Epidermal melanocyte (primary cell): Measurements from ENCODE around the gene SENP2.
"Not testable (repeated sequence)": the region's sequence is repeated elsewhere in the genome, so short reads cannot be mapped to it uniquely, and the experiment has no call there.

Experiments used
- DNase-seq: peaks from one replicate; pipeline ENCODE4 v3.0.0; 2011; ENCODE audit warnings: low spot score; ENCODE audit not compliant: insufficient read length

Gene SENP2

DNA sequence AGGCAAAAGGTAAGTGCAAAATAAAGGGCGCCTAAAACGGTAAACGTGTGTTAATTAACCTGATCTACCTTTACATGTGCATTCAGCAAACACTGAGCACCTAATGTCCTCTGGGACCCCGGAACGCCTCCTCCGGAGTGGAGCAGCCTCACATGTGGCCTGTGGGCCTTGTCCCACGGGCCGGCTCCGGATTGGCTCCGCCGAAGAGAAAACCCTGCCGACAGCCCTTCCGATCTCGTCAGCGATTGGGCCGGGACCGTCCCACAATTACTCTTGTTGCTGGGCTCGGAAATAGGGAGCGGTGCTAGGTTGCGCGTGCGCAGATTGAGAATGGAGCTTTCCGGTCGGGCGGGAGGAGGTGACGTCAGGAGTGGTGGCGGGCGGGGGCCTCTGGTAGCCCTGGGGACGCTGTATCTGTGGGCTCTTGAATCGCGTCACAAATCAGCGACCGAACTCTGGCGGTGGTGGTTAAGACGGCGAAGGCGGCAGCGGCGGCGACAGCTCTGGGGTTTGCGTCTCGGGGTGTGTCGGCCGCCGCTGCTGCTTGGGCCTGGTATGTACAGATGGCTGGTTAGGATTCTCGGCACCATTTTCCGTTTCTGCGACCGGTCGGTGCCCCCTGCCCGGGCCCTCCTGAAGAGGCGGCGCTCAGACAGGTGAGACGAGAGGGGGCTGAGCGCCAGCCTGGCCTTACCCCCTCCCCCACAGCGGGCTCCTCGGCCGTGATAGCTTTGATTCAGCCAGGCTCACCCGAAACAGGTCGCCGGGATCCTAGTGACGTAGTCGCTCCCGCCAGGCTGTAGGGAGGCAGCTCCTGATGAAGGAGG, at the start of gene SENP2:
TSS of gene SENP2 (plus strand) at position 437 of the 827 bp plus-strand sequence. CDS start at position 556, 119 bp downstream.
- peak; percentile 89 for DNase-seq

DNA sequence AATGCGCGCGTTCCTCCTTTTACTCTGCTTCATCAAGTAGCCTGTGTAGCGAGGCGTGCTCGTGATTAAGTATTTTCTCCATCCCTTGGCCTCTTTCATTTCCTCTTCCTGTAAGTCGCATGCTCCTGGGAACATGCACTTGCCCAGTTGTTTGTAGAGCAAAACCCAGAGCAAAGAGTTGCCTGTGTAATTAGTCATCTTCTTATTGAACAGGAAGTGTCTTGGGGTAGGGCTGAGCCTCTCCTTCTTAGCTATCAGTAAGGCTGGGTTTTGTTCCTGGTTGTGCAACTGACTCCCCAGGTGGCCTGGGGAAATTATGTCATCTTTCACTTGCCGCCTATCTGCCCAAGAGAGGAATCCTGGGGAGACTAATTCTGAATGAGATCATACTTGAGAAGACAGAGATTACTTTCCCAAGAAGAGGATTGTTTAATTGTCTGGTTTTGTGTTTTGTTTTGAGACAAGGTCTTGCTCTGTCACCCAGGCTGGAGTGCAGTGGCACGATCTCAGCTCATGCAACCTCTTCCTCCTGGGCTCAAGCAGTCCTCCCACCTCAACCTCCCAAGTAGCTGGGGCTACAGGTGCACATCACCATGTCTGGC, 48.6 kb upstream of the SENP2 start:
- no peak for DNase-seq

DNA sequence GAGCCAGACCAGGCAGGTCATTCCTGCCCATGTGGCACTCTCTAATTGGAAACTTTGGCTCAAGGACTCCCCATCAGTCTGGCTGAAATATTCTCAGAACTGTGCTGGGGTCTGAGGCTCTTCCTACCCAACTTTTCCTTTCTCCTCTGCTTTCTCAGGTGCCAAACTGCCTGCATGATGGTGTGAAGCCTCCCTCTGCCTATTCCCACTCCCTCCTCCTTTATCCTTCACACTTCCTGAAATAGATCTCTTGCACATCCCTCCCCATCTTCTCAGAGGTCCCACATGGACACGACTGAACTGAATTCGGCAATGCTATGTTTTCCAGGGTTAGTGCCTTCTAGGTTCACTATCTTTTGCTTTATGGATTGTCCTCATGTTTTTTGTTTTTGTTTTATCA, 46.2 kb upstream of the SENP2 start:
- DNase-seq = no peak

DNA sequence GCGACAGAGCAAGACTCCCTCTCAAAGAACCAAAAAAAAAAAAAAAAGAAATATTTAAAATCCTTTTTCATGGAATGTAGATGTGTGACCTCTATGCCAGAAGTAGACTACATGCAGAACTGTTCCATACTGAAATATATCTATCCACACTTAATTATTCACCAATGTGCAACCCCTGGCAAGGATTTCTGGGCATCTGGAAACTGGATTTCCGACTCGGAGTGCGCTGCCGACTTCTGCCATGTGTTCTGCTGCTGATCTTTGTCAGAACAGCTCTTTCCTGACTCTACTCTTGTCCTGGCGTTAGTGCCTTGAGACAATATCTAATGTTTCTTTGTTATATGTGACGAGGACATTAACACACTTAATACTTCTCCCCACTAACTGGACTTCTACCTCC, 45.4 kb upstream of the SENP2 start:
- DNase-seq = no peak

DNA sequence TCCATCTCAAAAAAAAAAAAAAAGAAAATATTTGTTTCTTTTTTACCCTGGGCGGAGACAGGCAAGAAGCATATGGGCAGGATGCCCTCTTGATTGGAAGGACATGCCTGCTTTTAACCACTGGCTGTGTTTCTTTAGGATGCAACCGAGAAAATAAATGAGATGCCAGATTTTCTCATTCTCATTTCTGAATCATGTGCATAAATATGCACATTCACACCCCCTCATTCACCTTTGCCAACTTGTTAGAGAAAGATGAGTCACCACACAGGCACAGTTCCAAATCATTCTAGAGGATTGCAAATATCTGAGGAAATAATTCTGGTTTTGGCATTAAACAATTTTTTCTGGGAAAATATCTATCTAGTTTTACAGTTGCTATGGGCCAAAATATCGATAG, 37.0 kb upstream of the SENP2 start:
- DNase-seq = peak; percentile 49

DNA sequence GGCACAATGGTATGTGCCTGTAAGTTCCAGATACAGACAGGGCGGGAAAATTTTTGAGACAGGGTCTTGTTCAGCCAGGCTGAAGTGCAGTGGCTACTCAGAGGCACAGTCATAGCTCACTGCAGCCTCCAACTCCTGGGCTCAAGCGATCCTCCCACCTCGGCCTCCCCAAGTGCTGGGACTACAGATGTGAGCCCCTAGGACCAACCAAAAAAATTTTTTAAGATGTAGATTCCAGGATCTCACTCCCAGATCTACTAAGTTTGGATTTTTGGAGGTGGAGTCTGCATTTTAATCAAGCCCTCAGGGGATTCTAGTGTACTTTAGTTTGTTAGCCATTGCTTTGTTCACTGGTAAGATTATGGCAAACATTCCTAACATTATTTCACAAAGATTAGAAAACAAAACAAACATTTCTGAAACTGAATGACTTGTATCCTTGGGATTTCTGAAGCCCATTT, 36.4 kb upstream of the SENP2 start:
- no peak for DNase-seq

DNA sequence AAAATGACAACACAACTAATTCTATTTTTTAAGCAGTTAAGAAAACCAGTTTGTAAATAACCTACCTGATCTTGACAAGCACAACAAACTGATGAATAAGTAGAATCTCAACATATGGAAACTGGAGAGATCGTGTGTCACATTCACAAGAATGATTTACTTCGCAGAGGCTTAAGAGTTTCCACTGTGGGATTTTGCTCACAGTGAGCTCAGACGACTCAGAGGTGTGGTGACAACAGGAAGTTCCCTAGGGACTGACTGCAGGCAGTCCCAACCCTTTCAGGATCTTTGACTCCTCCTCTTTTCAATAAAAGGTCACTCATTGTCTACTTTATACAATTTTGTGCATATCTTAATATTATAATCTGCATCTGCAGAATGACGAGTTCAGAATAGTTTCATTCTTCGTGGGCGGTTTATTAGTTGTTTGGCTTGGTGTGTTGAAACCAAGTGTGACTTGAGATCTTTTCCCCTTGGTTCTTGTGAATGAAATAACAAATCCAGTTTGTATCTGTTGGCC, 33.7 kb upstream of the SENP2 start, which contains the start of gene LIPH:
TSS of gene LIPH (minus strand) at position 231 of the 520 bp plus-strand sequence. CDS start at position 114, 117 bp downstream.
- no peak for DNase-seq

DNA sequence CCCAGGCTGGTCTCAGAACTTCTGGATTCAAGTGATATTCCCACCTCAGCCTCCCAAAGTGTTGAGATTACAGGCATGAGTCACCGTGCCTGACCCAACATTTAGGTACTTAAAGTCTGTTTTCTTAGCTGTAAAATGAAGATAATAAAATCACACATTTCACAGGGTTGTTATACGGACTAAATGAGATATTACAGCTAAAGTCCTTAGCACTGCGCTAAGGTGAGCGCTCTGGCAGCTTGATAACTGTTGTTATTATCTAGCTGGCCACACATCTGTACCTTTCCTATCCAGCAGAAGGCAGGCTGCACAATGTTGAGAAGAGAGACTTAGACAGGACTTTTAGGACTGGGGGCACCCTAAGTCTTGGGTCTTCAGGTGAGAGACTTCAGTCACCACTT, 31.0 kb upstream of the SENP2 start:
- no peak for DNase-seq

DNA sequence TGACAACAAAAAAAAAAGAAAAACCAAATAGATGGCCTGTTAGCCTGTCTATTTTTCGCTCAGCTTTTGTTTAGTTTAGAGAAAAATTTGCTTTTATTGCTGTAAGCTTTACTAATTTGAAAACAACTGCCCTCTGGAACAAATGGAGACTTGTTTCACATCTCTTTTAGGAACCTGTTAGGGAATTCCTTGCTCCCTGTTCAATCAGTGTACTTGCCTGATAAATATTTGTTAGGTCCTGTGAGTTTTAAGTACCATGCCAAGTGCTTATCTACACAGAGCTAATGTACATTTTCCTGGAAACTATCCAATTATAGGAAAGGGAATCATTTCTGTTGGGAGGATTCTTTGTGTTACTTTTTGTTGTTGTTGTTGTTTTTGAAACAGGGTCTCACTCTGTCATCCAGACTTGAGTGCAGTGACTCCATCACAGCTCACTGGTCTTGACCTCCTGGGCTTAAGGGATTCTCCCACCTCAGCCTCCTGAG, 30.2 kb upstream of the SENP2 start:
- DNase-seq = no peak

DNA sequence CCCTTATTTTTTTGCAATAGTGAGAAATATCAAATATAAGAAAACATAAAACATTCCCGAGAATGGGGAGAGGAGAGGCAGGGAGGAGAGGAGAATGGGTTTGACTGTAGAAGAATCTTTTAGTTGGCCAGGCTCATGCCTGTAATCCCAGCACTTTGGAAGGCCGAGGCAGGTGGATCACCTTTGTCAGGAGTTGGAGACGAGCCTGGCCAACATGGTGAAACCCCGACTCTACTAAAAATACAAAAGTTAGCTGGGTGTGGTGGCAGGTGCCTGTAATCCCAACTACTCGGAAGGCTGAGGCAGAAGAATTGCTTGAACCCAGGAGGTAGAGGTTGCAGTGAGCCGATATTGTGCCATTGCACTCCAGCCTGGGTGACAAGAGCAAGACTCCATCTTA, 29.5 kb upstream of the SENP2 start:
- not testable (repeated sequence) for DNase-seq

DNA sequence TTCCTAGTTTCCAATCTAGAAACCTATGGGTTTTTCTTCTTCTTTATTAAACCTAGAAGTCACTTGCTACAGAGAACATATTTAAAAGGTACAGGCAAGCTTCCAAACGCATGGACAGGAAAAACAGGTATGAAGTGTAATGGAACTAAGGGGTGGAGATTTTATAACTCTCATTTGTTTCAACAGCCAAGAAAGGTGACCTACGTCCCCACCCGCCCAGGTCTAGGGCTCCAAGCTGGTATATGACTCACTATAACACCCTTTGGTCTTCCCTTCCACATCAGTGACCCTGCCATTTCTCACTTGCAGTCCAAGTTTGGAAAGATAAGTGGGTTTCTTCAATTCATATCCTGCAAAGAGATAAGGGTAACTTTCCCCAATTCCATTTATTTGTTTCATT, 27.7 kb upstream of the SENP2 start:
- no peak for DNase-seq

DNA sequence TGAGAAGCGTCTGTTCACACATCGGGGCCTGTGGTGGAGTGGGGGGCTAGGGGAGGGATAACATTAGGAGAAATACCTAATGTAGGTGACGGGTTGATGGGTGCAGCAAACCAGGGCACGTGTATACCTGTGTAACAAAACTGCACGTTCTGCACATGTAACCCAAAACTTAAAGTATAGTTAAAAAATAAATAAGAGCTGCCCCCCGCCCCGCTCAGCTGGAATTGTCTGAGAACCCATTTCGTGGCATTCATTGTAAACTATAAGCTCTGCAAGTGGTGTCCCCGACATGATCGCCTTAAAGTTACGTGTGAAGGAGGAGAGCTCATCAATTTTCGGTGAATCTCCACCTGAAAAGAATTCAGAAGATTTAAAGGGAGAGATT, 26.4 kb upstream of the SENP2 start:
- no peak for DNase-seq

DNA sequence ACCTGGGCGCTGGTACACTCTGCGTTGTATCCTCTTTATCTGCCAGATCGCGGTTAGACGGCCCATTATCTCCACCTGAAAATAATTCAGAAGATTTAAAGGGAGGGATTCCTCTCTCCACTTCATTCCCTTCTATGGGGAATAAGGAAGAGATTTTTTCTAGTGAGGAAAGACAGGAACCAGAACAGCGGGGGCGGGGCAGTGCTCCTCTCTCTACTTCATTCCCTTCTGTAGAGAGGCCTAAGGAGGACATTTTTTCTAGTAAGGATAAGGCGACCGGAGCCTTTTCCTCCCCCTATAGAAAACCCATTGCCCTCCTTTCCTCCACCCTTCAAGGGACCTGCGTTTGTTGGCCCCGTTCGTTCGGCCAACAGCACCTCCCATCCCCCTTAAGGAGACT, 25.4 kb upstream of the SENP2 start:
- DNase-seq = no peak

DNA sequence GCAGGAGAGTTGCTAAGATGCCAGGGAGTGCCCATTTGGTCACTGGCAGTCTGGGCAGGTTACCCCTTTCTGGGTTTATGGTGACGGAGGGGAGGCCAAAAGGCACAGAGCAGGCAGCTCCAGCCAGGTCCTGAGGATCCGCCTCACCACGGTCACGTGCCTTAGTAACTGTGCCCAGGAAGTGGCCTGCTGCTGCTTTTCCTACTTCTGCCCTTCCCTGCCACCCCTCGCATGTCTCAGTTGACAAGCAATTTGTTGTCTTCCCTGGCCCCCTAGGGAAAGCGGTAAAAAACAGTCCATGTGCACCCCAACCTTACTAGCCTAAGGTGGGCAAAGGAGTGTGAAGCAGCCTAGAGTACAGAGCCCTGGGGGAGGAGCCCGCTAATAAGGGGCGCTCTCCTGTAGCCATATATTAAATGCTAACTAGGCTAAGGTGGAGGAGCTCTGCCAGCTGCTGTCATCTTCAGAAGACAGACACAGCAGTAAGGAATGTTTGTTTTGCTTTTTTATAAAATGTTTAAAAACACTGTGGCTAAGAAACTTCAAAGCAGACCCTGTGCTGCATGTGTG, 24.6 kb upstream of the SENP2 start:
- no peak for DNase-seq

DNA sequence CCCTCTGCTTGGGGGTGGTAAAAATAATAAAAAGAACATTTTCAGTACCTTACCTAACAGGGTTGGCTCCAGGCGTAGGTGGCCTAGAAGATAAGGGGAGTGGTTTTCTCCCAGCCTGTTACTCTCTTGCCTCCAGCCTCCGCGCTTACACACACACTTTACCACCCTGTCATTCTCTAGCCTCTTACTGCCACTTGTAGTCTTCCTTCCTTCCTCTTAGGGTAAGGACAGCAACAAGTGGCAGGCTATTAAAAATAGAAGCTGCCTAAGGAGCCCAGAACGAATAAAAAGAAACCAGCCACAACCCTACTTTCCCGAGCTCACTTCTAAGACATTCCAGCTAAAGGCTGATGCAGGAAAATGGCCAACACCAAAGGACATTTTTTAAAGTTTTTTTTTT, 24.1 kb upstream of the SENP2 start:
- no peak for DNase-seq

DNA sequence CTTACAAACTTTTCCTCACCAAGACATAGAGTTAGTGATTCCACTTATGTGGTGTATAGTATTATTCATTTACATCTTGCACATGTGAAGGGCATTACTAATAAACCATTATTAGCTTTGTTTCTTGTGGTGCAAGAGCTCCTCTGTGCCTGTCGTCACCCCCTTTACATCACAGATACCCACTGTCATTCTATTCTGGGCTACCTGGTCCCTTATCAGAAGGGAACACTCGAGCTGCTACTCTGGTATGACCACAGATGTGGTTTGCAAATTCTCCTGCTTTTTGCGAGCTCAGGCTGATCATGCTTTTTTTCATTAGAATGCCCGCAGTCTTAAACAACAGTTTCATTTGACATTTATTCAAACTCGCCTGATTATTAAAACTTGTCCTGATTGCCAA, 13.9 kb upstream of the SENP2 start:
- no peak for DNase-seq

DNA sequence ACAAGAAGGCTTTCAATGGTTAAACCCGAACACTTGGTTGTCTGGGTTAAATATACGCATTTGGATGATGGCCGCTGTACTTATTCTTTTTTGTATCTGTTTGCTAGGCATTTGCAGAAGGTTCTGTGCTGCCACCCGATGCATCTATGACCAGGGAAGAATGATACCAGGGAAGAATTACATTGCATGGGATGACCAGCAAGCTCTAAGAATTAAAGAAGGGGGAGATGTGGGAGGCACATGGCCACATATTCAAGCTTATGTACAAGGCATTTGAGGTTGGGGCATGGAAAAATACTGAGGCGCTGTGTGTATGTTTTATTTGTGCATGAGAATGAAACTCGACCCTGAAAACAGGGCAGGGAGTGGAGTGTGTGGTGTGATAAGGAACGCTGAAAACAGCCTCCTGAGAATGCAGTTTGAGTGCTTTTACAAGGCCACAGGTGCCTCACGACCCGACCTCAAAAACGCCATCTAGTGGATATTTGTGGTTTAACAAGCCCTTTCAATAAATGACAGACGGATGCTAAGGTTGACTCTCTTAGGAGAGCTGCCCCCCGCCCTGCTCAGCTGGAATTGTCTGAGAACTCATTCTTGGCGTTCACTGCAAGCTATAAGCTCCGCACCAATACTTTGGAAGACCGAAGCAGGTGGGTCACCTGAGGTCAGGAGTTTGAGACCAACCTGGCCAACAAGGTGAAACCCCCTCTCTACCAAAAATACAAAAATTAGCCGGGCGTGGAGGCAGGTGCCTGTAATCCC, 10.8 kb upstream of the SENP2 start:
- not testable (repeated sequence) for DNase-seq

DNA sequence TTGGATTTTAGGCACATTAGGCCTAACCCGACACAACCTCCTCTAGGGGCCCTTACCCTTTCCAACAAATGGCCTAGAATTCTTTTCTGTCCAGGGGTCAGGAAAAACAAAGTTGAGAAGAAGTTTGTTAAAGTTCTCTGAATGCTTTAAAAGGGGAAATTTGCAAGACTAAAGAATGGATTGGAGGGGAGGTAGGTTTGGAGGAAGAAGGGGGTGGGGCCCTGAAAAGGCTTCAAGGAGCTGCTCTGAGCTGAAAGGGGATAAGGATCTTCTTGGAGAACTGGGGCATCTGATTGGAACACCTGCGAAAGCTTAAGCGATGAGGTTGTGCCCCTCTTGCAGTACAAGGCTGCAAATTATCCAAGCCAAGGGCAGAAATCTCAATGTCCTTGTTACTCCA, 3.9 kb upstream of the SENP2 start:
- DNase-seq = no peak

DNA sequence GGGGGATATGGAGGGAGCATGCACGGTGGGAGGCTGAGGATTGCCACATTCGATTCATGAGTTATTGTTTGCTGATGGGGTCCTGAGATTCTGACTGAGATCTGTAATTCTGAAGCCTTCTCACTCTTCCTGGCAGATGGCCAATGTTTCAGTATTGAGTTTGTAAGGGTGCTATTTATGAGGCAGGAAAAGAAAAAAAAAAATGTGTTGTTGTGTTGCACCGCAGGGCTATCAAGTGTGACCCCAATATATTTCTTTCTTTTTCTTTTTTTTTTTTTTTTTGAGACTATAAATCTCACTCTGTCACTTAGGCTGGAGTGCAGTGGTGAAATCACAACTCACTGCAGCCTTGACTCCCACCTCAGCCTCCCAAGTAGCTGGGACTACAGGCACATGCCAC, 3.2 kb upstream of the SENP2 start:
- no peak for DNase-seq

DNA sequence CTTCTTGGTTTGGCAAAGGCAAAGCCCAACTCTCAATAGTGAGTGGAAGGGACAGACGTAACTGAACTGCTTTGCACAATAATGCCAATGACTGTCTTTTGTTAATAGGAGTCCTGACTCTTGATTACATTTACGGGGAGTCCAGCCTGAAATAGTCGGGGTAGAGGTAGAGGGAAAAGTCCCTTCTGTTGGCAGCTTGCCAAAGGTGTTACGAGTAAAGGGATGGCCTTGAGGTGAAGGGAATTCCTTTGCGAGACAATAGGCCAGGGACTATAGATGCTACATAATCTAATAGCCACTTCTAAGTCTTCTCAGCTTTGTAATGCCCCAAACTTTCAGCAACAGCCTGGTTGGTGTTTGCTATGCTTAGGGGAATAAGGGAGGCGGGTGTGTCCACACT, 2.2 kb upstream of the SENP2 start:
- no peak for DNase-seq

DNA sequence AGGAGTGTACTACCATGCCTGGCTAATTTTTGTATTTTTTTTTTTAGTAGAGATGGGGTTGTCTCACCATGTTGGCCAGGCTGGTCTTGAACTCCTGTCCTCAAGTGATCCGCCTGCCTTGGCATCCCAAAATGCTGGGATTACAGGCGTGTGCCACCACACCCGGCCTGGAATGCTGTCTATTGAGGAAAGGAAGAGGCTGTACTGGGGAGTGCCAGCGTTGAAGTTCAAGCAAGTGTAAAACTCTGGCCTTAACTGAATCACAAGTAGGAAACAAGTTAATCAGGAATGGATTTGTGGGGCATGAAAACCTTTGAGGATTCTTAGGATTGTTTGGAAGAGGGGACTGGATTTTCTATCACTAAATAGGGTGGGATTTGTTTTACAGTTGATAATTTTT, 1.4 kb upstream of the SENP2 start:
- no peak for DNase-seq

DNA sequence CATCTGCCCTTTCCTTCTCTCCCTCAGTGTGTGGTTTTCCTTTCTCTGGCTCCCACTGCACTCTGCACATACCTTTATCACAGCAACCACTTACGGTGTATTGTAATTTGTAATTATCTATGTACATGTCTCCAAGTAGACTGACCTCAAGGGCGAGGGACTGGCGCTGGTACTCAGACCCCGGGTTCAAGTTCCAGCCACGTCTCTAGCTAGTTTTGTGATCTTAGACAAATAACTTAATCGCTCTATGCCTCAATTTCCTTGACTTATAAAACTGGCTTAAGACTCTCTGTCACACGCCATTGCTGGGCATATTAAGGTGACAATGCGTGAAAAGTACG, 607 bp upstream of the SENP2 start:
- DNase-seq = no peak
